Smooth muscle cell (in vitro differentiated cells): ENCODE results near the gene ZKSCAN2. TPM values are rescaled to one million over a fixed set of nuclear protein-coding genes. Genes with fewer than 3 reads are reported as not detected.

ENCODE experiments used
- DNase-seq: peaks from one replicate; lab custom pipeline; 2025; ENCODE audit not compliant: unreplicated experiment; lab: John Stamatoyannopoulos, UW
- H2AFZ ChIP-seq: fragments of 200-600 bp; sonication (generic); 2 replicates; pipeline ENCODE4 v1.6.0; 2016; ENCODE audit warnings: antibody characterized with exemption, low read depth, mild to moderate bottlenecking
- H3F3A ChIP-seq: fragments of 200-600 bp; sonication (generic); 2 replicates; pipeline ENCODE4 v1.6.0; 2017; ENCODE audit warnings: antibody characterized with exemption, low read depth
- H3K27ac ChIP-seq: fragments of 200-600 bp; sonication (generic); 2 replicates; pipeline ENCODE4 v1.5.1; 2016; ENCODE audit warnings: low read depth, mild to moderate bottlenecking
- H3K27me3 ChIP-seq: fragments of 200-600 bp; sonication (generic); 2 replicates; pipeline ENCODE4 v1.6.1; 2016; ENCODE audit warnings: low read depth, mild to moderate bottlenecking
- H3K36me3 ChIP-seq: fragments of 200-600 bp; sonication (generic); 2 replicates; pipeline ENCODE4 v1.5.1; 2016; ENCODE audit warnings: low read depth
- H3K4me1 ChIP-seq: fragments of 200-600 bp; sonication (generic); 2 replicates; pipeline ENCODE4 v1.5.1; 2016; ENCODE audit warnings: low read depth
- H3K4me2 ChIP-seq: fragments of 200-600 bp; sonication (generic); 2 replicates; pipeline ENCODE4 v1.6.0; 2016; ENCODE audit warnings: mild to moderate bottlenecking
- H3K4me3 ChIP-seq: fragments of 200-600 bp; sonication (generic); 2 replicates; pipeline ENCODE4 v1.5.1; 2016; ENCODE audit warnings: mild to moderate bottlenecking
- H3K79me2 ChIP-seq: fragments of 200-600 bp; sonication (generic); 2 replicates; pipeline ENCODE4 v1.6.0; 2016; ENCODE audit warnings: low read depth, mild to moderate bottlenecking
- H3K9ac ChIP-seq: fragments of 200-600 bp; sonication (generic); 2 replicates; pipeline ENCODE4 v1.6.0; 2016; ENCODE audit warnings: low read depth
- H3K9me3 ChIP-seq: fragments of 200-600 bp; sonication (generic); replicated peaks from 2 replicates; pipeline ENCODE4 v1.5.1; 2016; ENCODE audit warnings: low read depth
- H4K20me1 ChIP-seq: fragments of 200-600 bp; sonication (generic); 2 replicates; pipeline ENCODE4 v1.6.0; 2016; ENCODE audit warnings: low read depth
- WGBS: methylation state at CpG from one replicate; pipeline ENCODE4 v1.1.7; 2016; ENCODE audit warnings: low lambda C conversion rate; 5-methylcytosine and 5-hydroxymethylcytosine counted together
- polyA plus RNA-seq: library from polyadenylated mRNA; unstranded; fragments of >200 nt; fragmentation: Nextera tagmentation; extraction: Ambion mirVana; gene quantifications from 2 replicates; pipeline ENCODE4 v1.2.1, GENCODE V29; 2016
- total RNA-seq: library from RNA; depleted of rRNA; stranded (reverse); fragments of >200 nt; gene quantifications from 2 replicates; pipeline ENCODE4 v1.2.3, GENCODE V29; 2014
- TF ChIP-seq, protein P1 (sequence below): fragments of 200-600 bp; sonication (generic); IDR thresholded peaks from 2 replicates; pipeline ENCODE4 v1.5.1; 2017; ENCODE audit warnings: borderline replicate concordance, mild to moderate bottlenecking, antibody characterized with exemption; ENCODE audit not compliant: insufficient read depth, poor library complexity, severe bottlenecking

Gene ZKSCAN2
- total and polyA plus RNA-seq, 2 experiments from 2014 or later: 1.6 to 5.7 TPM

- H3K4me2 ChIP-seq: no peak overlapping the region
- no peak for DNase-seq
- no peaks in the 10 kb centered on the region for H3K36me3 ChIP-seq
- H3K27me3 ChIP-seq: no peaks in the 10 kb centered on the region
- no peak overlapping the region for H3K27ac ChIP-seq
- TF ChIP-seq, protein P1, sequence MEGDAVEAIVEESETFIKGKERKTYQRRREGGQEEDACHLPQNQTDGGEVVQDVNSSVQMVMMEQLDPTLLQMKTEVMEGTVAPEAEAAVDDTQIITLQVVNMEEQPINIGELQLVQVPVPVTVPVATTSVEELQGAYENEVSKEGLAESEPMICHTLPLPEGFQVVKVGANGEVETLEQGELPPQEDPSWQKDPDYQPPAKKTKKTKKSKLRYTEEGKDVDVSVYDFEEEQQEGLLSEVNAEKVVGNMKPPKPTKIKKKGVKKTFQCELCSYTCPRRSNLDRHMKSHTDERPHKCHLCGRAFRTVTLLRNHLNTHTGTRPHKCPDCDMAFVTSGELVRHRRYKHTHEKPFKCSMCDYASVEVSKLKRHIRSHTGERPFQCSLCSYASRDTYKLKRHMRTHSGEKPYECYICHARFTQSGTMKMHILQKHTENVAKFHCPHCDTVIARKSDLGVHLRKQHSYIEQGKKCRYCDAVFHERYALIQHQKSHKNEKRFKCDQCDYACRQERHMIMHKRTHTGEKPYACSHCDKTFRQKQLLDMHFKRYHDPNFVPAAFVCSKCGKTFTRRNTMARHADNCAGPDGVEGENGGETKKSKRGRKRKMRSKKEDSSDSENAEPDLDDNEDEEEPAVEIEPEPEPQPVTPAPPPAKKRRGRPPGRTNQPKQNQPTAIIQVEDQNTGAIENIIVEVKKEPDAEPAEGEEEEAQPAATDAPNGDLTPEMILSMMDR: no peak
- peaks cover 44% of the 10 kb centered on the region for H4K20me1 ChIP-seq
- no peak overlapping the region for H3K9ac ChIP-seq
- no peaks in the 10 kb centered on the region for H3K79me2 ChIP-seq
- WGBS: 93% methylated on average over 5 of the region's 5 CpGs
- H3K9me3 ChIP-seq: no peaks in the 10 kb centered on the region
- H2AFZ ChIP-seq: no peak overlapping the region
- no peak overlapping the region for H3K4me3 ChIP-seq
- H3F3A ChIP-seq: no peaks in the 10 kb centered on the region
- H3K4me1 ChIP-seq: no peaks in the 10 kb centered on the region
Measured at GRCh38 chr16:25271421-25271820, 13.8 kb upstream of the ZKSCAN2 start.

DNA sequence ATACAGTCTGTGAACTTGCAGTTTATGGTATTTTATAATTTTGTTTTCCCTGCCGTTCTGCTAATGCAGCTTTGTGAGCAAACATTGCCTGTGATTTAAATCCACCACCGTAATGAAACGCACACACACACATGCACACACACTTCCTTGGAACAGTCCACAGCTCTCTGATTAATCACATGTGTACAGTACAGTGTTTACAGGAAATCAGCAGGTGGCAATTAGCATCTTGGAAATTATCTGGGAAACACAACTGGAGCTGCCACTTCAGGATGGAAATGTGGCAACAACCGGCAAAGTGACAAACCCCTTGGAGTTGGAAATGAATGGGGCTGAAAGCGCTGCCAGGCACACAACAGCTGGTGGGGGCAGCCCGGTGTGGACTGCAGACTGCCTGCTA is 12.9 kb upstream of the ZKSCAN2 start:
- H3K4me1 ChIP-seq: no peaks in the 10 kb centered on the region
- 97% methylated on average over 6 of the region's 6 CpGs for WGBS
- H3K27ac ChIP-seq: no peak overlapping the region
- TF ChIP-seq, protein P1: no peak
- H3F3A ChIP-seq: no peaks in the 10 kb centered on the region
- peaks cover 52% of the 10 kb centered on the region for H4K20me1 ChIP-seq
- DNase-seq: no peak
- H3K9ac ChIP-seq: no peak overlapping the region
- H2AFZ ChIP-seq: no peak overlapping the region
- no peaks in the 10 kb centered on the region for H3K36me3 ChIP-seq
- no peak overlapping the region for H3K4me2 ChIP-seq
- H3K79me2 ChIP-seq: no peaks in the 10 kb centered on the region
- H3K4me3 ChIP-seq: no peak overlapping the region
- H3K27me3 ChIP-seq: no peaks in the 10 kb centered on the region
- no peaks in the 10 kb centered on the region for H3K9me3 ChIP-seq

GRCh38 chr16:25269879-25270278 is 12.2 kb upstream of the ZKSCAN2 start:
- no peak overlapping the region for H2AFZ ChIP-seq
- H3F3A ChIP-seq: no peaks in the 10 kb centered on the region
- no peak overlapping the region for H3K9ac ChIP-seq
- H3K79me2 ChIP-seq: no peaks in the 10 kb centered on the region
- H3K9me3 ChIP-seq: no peaks in the 10 kb centered on the region
- no peaks in the 10 kb centered on the region for H3K27me3 ChIP-seq
- H3K4me1 ChIP-seq: no peaks in the 10 kb centered on the region
- H3K36me3 ChIP-seq: no peaks in the 10 kb centered on the region
- no peak overlapping the region for H3K4me3 ChIP-seq
- WGBS: 88% methylated on average over 1 of the region's 1 CpG
- no peak overlapping the region for H3K4me2 ChIP-seq
- H3K27ac ChIP-seq: no peak overlapping the region
- peaks cover 59% of the 10 kb centered on the region for H4K20me1 ChIP-seq
- TF ChIP-seq, protein P1: no peak
- DNase-seq: no peak

DNA sequence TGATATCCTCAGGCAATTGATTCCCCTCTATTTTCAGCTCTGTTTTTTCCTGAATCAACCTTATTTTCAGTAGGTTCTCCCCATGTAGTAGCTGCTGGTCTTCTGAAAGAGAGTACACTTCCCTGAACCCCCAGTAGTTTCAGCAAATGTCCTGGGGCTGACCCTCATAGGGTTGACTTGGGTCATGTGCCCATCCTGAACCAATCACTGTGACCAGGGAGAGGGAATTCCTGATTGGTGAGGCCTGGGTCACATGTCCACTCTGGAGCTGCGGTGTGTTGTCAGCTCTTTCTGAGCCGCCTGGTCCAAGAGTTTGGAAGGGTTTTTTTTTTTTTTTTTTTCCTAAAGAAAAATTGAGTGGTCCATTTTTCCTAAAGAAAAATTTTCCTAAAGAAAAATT is 8.3 kb upstream of the ZKSCAN2 start:
- Histone ChIP-seq H3K4me3 (no peak overlapping the region), H3K27me3 (no peaks in the 10 kb centered on the region), H2AFZ (no peak overlapping the region), H3F3A (no peaks in the 10 kb centered on the region), H3K9ac (no peak overlapping the region), H3K36me3 (no peaks in the 10 kb centered on the region), H3K4me1 (no peaks in the 10 kb centered on the region), H3K79me2 (peaks cover 5% of the 10 kb centered on the region), H3K4me2 (no peak overlapping the region), H3K9me3 (no peaks in the 10 kb centered on the region), H4K20me1 (peaks cover 98% of the 10 kb centered on the region), H3K27ac (no peak overlapping the region)
- 98% methylated on average over 2 of the region's 2 CpGs for WGBS
- TF ChIP-seq, protein P1: no peak
- no peak for DNase-seq
